SKM-1 treated with dmso at 0.1 percent for 144 hours (cell line): ENCODE results near the gene GAPVD1.
A peak's percentile ranks its signal among the peaks of the same experiment; 100 is the strongest.
"Not testable (repeated sequence)": the region's sequence is repeated elsewhere in the genome, so short reads cannot be mapped to it uniquely, and the experiment has no call there.

Experiments used
- DNase-seq: peaks from one replicate; lab custom pipeline; 2025; ENCODE audit not compliant: unreplicated experiment; lab: John Stamatoyannopoulos, UW

The GAPVD1 gene

DNA sequence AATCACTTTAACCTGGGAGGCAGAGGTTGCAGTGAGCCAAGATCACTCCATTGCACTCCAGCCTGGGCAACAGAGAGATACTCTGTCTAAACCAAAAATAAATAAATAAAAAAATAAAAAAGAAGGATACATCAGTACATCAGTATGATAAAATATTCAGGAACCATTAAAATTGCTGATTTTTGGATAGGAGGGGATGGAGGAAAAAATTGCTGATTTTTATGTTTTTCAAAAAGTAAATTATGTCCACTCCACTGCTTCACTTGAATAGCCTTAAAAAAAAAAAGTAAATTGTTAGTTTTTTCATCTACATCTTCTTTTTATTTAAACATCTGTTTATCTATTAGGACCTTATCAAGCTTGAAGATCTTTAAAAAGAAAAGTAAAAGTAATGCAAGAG, 7.4 kb upstream of the GAPVD1 start:
- DNase-seq = no peak

DNA sequence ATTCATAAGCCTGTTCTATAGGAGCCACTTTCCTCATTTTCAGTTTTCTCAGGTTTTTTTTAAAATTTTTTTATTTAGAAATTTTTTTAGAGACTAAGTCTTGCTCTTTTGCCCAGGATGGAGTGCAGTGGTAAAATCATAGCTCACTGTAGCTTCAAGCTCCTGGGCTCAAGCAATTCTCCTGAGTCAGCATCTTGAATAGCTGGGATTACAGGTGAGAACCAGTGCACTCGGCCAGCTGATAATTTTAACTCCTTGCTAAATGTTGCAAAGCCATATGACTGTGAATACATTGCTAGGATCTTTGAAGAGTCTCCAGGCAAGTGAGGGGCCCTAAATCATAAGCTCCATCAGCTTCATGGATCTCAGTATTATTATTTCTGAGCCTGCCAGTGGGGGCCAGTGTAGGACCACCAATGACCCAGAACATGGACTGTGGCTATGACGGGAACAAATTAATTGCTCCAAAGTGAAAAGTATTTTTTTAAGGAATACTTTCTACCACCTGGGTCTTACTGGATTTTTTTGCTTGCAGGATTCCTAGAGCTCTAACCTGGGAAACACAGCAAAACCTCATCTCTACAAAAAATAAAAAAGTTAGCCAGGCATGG, 5.7 kb upstream of the GAPVD1 start:
- DNase-seq = no peak

GRCh38 chr9:125258160-125258785, 3.4 kb upstream of the GAPVD1 start:
- DNase-seq = no peak

DNA sequence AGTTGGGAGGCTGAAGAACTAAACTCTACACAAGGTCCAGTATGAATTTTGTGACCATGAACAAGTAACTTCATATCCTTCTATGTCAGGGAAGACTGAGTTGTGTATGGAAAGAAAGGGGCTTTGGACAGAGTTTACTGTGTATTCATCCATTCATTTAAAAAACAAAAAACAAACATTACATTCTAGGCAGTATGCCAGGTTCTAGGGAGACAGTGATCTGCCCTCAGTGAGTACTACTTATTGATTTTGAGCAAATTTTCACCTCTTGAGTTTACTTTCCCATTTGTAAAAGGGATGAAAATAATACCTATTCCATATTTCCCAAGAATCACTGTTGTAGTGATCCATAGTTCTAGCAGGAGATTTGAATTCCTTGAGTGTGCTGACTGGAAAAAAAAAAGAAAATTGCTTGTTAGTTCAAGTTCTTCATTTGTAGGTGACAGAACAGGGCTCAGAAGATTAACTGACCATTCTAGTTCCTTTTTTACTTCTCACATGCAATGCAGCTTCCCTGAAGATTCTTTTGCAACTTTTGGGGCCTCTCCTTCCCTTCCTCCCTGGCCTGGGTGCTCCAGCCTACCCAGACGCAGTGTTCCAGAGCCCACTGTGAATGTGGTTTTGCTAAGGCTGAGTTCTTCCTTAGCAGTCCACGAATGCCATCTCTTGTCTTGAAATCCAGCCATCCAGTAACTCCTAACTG, 2.6 kb upstream of the GAPVD1 start:
- DNase-seq = peak; percentile 97

- no peak for DNase-seq
These were observed 1.1 kb upstream of the GAPVD1 start for GRCh38 chr9:125260561-125260960.

GRCh38 chr9:125262294-125262991, 817 bp downstream of the GAPVD1 start:
- DNase-seq = no peak

DNA sequence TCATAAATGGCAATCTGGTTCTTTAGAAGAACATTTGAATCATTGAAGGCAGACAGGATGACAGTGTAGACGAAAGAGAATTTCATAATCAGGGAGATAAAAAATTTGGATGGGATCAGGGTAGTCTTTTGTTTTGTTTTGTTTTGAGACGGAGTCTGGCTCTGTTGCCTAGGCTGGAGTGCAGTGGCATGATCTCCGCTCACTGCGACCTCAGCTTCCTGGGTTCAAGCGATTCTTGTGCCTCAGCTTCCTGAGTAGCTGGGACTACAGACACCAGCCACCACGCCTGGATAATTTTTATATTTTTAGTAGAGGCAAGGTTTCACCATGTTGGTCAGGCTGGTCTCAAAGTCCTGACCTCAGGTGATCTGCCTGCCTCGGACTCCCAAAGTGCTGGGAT, 2.4 kb downstream of the GAPVD1 start:
- DNase-seq = not testable (repeated sequence)

DNA sequence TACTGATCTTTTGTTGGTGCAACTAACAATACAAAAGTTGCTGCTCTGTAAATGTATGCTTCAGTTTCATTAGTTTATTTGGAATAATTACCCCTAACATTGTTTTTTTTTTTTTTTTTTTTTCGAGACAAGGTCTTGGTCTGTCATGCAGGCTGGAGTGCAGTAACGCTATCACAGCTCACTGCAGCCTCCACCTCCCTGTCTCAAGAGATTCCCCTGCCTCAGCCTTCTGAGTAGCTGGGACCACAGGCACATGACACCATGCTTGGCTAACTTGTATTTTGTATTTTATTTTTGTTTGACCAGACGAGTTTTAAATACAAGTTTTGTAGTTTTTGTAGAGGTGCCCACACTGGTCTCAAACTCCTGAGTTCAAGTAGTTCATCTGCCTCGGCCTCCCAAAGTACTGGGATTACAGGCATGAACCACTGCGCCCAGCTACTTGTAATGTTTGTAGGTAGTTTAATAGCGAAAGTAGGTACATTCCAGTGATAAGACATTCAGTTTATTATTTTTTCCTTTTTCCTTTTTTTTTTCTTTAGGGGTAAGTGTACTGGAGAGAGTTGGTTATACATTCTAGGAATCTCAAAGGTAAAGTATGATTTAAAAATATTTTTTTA, 6.9 kb downstream of the GAPVD1 start:
- no peak for DNase-seq

- DNase-seq = no peak
These were observed 7.4 kb downstream of the GAPVD1 start for GRCh38 chr9:125269014-125269397.

- DNase-seq = no peak
These were observed 9.5 kb downstream of the GAPVD1 start for GRCh38 chr9:125271081-125271480.

GRCh38 chr9:125272697-125273096, 11.1 kb downstream of the GAPVD1 start:
- DNase-seq = no peak

DNA sequence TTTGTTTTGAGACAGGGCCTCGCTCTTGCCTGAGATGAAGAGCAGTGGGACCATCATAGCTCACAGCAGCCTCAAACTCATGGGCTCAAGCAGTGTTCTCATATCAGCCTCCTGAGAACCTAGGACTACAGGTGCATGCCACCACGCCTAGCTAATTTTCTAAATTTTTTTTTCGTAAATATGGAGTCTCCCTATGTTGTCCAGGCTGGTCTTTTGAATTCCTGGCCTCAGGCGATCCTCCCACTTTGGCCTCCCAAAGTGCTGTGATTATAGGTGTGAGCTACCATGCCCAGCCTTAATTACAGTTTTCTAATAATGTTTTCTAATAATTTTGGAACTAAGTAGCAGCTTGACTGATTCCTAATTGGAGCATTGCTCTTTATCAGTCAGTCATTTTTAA, 15.1 kb downstream of the GAPVD1 start:
- DNase-seq = no peak

DNA sequence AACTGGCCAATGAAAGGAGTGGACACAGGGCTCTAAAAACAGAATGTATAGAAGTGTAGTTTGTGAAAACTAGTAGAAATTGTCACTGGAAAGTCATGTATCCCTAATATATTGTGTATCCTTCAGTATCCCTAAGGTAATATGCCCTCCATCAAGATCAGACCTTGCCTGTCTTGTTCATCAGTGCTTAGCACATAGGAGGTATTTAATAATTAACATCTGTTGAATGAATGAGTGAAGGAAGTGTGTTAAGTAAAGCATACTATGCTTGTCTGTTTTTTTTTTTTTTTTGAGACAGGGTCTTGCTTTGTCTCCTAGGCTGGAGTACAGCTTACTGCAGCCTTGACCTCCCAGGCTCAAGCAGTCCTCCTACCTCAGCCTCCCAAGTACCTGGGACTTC, 15.8 kb downstream of the GAPVD1 start:
- no peak for DNase-seq

DNA sequence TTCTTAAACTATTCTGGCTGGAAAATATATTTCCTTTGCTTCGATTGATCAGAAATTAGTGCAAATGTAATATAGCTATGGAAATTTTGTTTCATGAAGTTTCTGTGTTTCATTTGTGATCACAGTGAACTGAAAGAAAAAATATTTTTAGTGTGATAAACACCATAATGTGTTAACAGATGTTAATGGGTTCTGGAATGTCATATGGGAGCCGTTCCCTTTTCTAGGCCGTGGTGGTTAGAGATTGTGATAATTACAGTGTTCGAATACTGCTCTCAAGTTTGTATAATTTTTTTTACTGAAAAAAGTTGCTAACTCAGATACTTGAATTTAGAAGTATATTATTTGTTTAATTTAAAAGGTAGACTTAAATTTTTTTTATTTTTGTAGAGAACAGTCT, 19.3 kb downstream of the GAPVD1 start:
- DNase-seq = no peak

DNA sequence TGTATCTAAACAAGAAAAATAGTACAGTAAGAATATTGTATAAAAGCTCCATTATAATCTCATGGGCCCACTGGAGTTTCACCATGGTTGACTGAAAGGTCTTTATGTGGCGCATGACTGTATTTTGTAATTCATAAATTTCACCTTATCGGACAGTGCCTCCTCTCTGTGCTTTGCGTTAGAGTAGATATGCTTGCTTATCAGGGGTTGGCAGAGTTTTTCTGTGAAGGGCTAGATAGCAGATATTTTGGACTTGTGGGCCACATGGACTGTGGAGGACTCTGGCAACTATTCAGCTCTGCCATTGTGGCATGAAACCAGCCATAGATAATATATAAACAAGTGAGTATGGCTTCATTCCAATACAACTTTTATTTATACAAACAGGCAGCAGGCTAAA, 23.2 kb downstream of the GAPVD1 start:
- no peak for DNase-seq

DNA sequence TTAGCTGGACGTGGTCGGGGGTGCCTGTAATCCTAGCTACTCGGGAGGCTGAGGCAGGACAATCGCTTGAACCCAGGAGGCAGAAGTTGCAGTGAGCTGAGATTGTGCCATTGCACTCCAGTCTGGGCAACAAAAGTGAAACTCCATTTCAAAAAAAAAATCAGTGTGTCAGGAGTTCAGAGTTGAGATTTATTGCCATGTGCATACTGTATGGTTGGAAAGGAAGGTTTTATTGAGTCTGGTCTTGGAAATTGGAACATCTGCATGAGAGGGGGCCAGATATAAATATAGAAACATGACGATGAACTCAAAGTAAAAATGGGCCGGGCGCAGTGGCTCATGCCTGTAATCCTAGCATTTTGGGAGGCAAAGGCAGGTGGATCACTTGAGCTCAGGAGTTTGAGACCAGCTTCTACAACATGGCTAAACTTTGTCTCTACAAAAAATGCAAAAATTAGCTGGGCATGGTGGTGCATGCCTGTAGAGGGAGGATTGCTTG, 25.4 kb downstream of the GAPVD1 start:
- DNase-seq = not testable (repeated sequence)

- DNase-seq = no peak
These were observed 31.5 kb downstream of the GAPVD1 start for GRCh38 chr9:125293134-125293533.

DNA sequence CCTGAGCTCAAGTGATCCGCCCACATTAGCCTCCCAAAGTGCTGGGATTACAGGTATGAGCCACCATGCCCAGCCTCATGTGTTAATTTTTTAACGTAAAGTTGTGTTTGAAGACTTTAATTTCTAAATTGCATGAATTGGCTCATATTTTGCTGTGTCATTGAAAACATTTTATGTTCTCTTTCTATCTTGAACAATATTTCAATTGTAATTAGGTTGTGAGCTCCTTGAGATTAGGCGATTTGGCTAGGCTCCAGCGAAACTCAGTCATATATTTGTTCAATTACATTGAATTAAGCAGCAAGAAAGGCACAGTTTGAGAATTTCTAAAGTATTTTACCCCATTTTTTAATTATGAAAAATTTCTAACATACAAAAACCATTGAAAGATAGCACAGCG, 34.0 kb downstream of the GAPVD1 start:
- no peak for DNase-seq

- DNase-seq = no peak
These were observed 35.3 kb downstream of the GAPVD1 start for GRCh38 chr9:125296843-125297372.

DNA sequence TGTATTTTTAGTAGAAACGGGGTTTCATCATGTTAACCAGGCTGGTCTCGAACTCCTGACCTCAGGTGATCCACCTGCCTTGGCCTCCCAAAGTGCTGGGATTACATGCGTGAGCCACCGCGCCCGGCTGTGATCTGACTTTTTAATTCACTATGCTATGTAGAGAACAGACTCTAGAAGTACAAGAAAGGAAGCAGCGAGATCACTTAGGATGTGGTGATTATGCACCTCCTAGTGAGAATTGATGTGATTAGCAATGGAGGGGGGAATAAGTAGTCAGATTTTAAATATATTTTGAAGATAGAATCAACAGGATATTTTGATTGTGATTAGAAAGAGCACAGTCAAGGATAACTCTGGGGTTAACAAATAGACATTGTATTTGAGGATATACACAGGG, 36.3 kb downstream of the GAPVD1 start:
- no peak for DNase-seq

DNA sequence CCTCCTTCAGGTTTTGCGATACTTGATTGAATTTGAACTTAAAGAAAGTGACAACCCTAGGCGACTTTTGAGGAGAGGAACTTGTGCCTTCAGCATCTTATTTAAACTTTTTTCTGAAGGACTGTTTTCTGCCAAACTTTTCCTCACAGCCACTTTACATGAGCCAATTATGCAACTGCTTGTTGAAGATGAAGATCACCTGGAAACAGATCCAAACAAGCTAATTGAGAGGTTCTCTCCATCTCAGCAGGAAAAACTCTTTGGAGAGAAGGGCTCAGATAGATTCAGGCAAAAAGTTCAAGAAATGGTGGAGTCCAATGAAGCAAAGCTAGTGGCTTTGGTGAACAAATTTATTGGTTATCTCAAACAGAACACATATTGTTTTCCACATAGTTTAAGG, 40.6 kb downstream of the GAPVD1 start:
- no peak for DNase-seq
